ENCODE results near the gene PPP2R1B.

DNA sequence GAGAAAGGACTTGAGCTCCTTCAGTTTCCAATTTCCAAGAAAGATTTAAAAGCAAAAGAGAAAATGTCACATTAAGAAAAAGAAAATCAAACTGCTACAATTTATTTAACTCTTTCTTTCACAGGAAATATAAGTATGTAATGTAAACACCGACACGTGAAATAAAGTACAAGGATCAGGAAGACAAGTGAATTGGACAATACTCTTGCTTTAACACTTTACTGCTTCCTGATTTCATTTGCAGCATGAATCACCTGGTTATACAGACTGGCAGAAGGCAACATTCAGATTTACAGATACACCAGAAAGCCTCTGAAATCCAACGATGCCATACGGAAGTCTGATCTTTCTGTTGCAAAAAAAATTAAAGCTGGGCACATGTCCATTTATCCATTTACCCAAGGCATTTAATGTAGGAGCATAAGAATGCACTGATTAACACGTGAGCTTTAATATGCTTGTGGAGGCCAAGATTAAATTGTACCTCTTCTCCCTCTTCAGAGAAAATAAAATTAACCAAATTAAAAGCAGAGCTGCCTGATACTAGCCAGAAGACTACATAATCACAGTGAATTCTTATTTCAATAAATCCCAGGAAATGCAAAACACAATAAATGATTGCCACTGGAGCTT, 16.0 kb upstream of the PPP2R1B start:
- TF ChIP-seq CTCF (IDR thresholded peaks at IDR 0.05; ENCODE audit: insufficient read depth, low read depth, low read length) = no peak
- no peak for TF ChIP-seq EZH2 (IDR thresholded peaks at IDR 0.05; ENCODE audit: insufficient read depth, low read length)

All from astrocyte (in vitro differentiated cells and primary cell).